CD14-positive monocyte (primary cell): ENCODE results near the gene LRRC4C. TPM values are rescaled to one million over a fixed set of nuclear protein-coding genes. Genes with fewer than 3 reads are reported as not detected.

Source experiments
- DNase-seq, 3 donors: peaks; one replicate each; pipeline ENCODE4 v3.0.0-alpha.2; 2011 to 2022
- H2AFZ ChIP-seq: 2 replicates; pipeline ENCODE4 v1.6.0; 2012; ENCODE audit warnings: mild to moderate bottlenecking, low read depth, low read length, inconsistent platforms; ENCODE audit not compliant: insufficient read depth, poor library complexity, severe bottlenecking
- H3K27ac ChIP-seq, 2 donors: 1 replicate in 1 of 2; 2 replicates in 1 of 2; pipeline ENCODE4 v1.5.1; 2012 to 2013; ENCODE audit warnings: low read length in 2 of 2, control low read depth in 1 of 2, inconsistent platforms in 1 of 2, low read depth in 1 of 2, mild to moderate bottlenecking in 1 of 2
- H3K27me3 ChIP-seq, 2 donors: one replicate each; pipeline versions ENCODE4 v1.6.0 to v1.6.1; 2011 to 2013; ENCODE audit warnings: low read length in 2 of 2; ENCODE audit not compliant: control insufficient read depth in 2 of 2, insufficient read depth in 2 of 2
- H3K36me3 ChIP-seq, 2 donors: replicated peaks in 1 of 2; 1 replicate in 1 of 2; 2 replicates in 1 of 2; pipeline versions ENCODE4 v1.5.1 to v1.6.1; 2012 to 2013; ENCODE audit warnings: low read length in 2 of 2, control low read depth in 1 of 2, inconsistent platforms in 1 of 2, mild to moderate bottlenecking in 1 of 2; ENCODE audit not compliant: insufficient read depth in 2 of 2, control insufficient read depth in 1 of 2
- H3K4me1 ChIP-seq, 2 donors: 1 replicate in 1 of 2; 2 replicates in 1 of 2; pipeline versions ENCODE4 v1.5.1 to v1.6.1; 2012 to 2013; ENCODE audit warnings: low read length in 2 of 2, control low read depth in 1 of 2, inconsistent platforms in 1 of 2, mild to moderate bottlenecking in 1 of 2, moderate library complexity in 1 of 2; ENCODE audit not compliant: insufficient read depth in 2 of 2, control insufficient read depth in 1 of 2
- H3K4me2 ChIP-seq: replicated peaks from 2 replicates; pipeline ENCODE3; 2012; ENCODE audit warnings: low read length, moderate library complexity, mild to moderate bottlenecking; ENCODE audit not compliant: poor library complexity, severe bottlenecking; ENCODE audit errors: extremely low read depth
- H3K4me3 ChIP-seq, 3 experiments: fragments of 200-600 bp in 1 of 3; sonication (generic) in 1 of 3; replicated peaks in 1 of 3; 1 replicate in 2 of 3; 2 replicates in 1 of 3; pipeline ENCODE4 v1.5.1; 2011 to 2013; ENCODE audit warnings: low read length in 3 of 3, mild to moderate bottlenecking in 3 of 3, control low read depth in 2 of 3, low read depth in 2 of 3, inconsistent platforms in 1 of 3, moderate library complexity in 1 of 3
- H3K79me2 ChIP-seq: 2 replicates; pipeline ENCODE4 v1.6.0; 2012; ENCODE audit warnings: mild to moderate bottlenecking, control low read depth, inconsistent platforms, low read length, moderate library complexity; ENCODE audit not compliant: insufficient read depth
- H3K9ac ChIP-seq: 2 replicates; pipeline ENCODE4 v1.6.0; 2017; ENCODE audit warnings: low read length, mild to moderate bottlenecking; ENCODE audit not compliant: insufficient read depth, poor library complexity, severe bottlenecking
- H3K9me3 ChIP-seq, 2 donors: replicated peaks in 1 of 2; 1 replicate in 1 of 2; 2 replicates in 1 of 2; pipeline versions ENCODE4 v1.5.1 to v1.6.1; 2012 to 2013; ENCODE audit warnings: low read length in 2 of 2, control low read depth in 1 of 2; ENCODE audit not compliant: control insufficient read depth in 1 of 2, insufficient read depth in 1 of 2
- H4K20me1 ChIP-seq: 2 replicates; pipeline ENCODE4 v1.6.0; 2012; ENCODE audit warnings: mild to moderate bottlenecking, low read length, control low read depth, moderate library complexity; ENCODE audit not compliant: insufficient read depth
- H3K27ac Mint-ChIP-seq, 7 donors: one replicate each; pipeline ENCODE4 v1.8.0; 2020; ENCODE audit warnings: mild to moderate bottlenecking in 7 of 7, mixed read lengths in 7 of 7, moderate library complexity in 6 of 7, inconsistent platforms in 2 of 7
- H3K27me3 Mint-ChIP-seq, 3 donors: one replicate each; pipeline ENCODE4 v1.8.0; 2021 to 2022; ENCODE audit warnings: low read depth in 3 of 3, mild to moderate bottlenecking in 3 of 3, mixed read lengths in 3 of 3, moderate library complexity in 3 of 3, inconsistent platforms in 1 of 3
- H3K36me3 Mint-ChIP-seq, 2 donors: one replicate each; pipeline ENCODE4 v1.8.0; 2020; ENCODE audit warnings: mixed read lengths in 2 of 2, inconsistent platforms in 1 of 2, mild to moderate bottlenecking in 1 of 2
- H3K4me1 Mint-ChIP-seq: one replicate; pipeline ENCODE4 v1.8.0; 2020; ENCODE audit warnings: mild to moderate bottlenecking, mixed read lengths
- H3K4me3 Mint-ChIP-seq, 2 donors: one replicate each; pipeline ENCODE4 v1.8.0; 2020; ENCODE audit warnings: mild to moderate bottlenecking in 2 of 2, mixed read lengths in 2 of 2, moderate library complexity in 1 of 2
- H3K9me3 Mint-ChIP-seq, 7 donors: one replicate each; pipeline ENCODE4 v1.8.0; 2020 to 2022; ENCODE audit warnings: mixed read lengths in 7 of 7, mild to moderate bottlenecking in 6 of 7, moderate library complexity in 6 of 7, inconsistent platforms in 2 of 7
- CTCF ChIP-seq: fragments of 200-600 bp; IDR thresholded peaks from one replicate; pipeline ENCODE4 v1.8.0; 2022; ENCODE audit warnings: antibody characterized with exemption, mild to moderate bottlenecking
- WGBS: methylation state at CpG from one replicate; pipeline ENCODE4 v1.1.5; 2013; ENCODE audit warnings: missing lambda C conversion rate; ENCODE audit not compliant: insufficient coverage; 5-methylcytosine and 5-hydroxymethylcytosine counted together
- intact Hi-C, 2 donors: fragments of 100-400 bp; cut with micrococcal nuclease; formaldehyde crosslinking; loops; one replicate each; pipeline versions ENCODE4 v1.15.0 to v1.15.1; 2023
- polyA plus RNA-seq, 3 donors: library from polyadenylated mRNA; depleted of rRNA in 1 of 3; unstranded in 2 of 3; stranded (reverse) in 1 of 3; fragments of 300-500 nt in 2 of 3; fragments of >200 nt in 1 of 3; fragmentation: Illumina TruSeq in 2 of 3; gene quantifications; 1 replicate in 2 of 3; 2 replicates in 1 of 3; pipeline ENCODE4 v1.2.3, GENCODE V29; 2012 to 2021

LRRC4C gene
- polyA plus RNA-seq, 3 donors, result not detected

GRCh38 chr11:41316751-41317150 is 142.7 kb downstream of the LRRC4C start:
- H3K27me3 ChIP-seq, result no peaks in the 10 kb centered on the region

GRCh38 chr11:41313226-41313625 is 146.2 kb downstream of the LRRC4C start:
- no peak for DNase-seq
- Histone ChIP-seq H3K4me2 (no peak overlapping the region), H3K79me2 (no peaks in the 10 kb centered on the region), H3K27ac (no peak overlapping the region), H3K4me3 (no peak overlapping the region), H3K9ac (no peak overlapping the region), H3K36me3 (no peaks in the 10 kb centered on the region), H3K4me1 (no peaks in the 10 kb centered on the region), H2AFZ (no peak overlapping the region), H3K9me3 (no peaks in the 10 kb centered on the region), H4K20me1 (no peaks in the 10 kb centered on the region), H3K27me3 (no peaks in the 10 kb centered on the region)
- no peak overlapping the region for H3K4me3 Mint-ChIP-seq
- no peaks in the 10 kb centered on the region for H3K4me1 Mint-ChIP-seq
- intact Hi-C loops, result no loop called here
- no CpG with 5 or more reads among the region's 1 CpG for WGBS
- H3K36me3 Mint-ChIP-seq, result no peaks in the 10 kb centered on the region
- no peak overlapping the region for H3K27ac Mint-ChIP-seq
- H3K9me3 Mint-ChIP-seq, result peaks cover 0 to 9% (median 2%) of the 10 kb centered on the region in 7 donors
- H3K27me3 Mint-ChIP-seq, result no peaks in the 10 kb centered on the region
- no peak for TF ChIP-seq CTCF

More at GRCh38 chr11:41316751-41317150, 142.7 kb downstream of the LRRC4C start:
- H3K4me2 ChIP-seq, result no peak overlapping the region
- H3K27ac ChIP-seq, result no peak overlapping the region
- peaks cover 0 to 9% (median 0%) of the 10 kb centered on the region in 7 donors for H3K9me3 Mint-ChIP-seq
- DNase-seq, result no peak
- no peaks in the 10 kb centered on the region for H3K27me3 Mint-ChIP-seq
- WGBS, result 80% methylated on average over 1 of the region's 2 CpGs
- H4K20me1 ChIP-seq, result no peaks in the 10 kb centered on the region
- H3K4me1 Mint-ChIP-seq, result no peaks in the 10 kb centered on the region
- H3K9ac ChIP-seq, result no peak overlapping the region
- H3K4me1 ChIP-seq, result no peaks in the 10 kb centered on the region
- TF ChIP-seq CTCF, result no peak
- H3K4me3 ChIP-seq, result no peak overlapping the region
- no peak overlapping the region for H3K27ac Mint-ChIP-seq
- intact Hi-C loops, result no loop called here
- no peaks in the 10 kb centered on the region for H3K9me3 ChIP-seq
- no peak overlapping the region for H3K4me3 Mint-ChIP-seq
- no peak overlapping the region for H2AFZ ChIP-seq
- no peaks in the 10 kb centered on the region for H3K36me3 ChIP-seq
- H3K36me3 Mint-ChIP-seq, result no peaks in the 10 kb centered on the region
- no peaks in the 10 kb centered on the region for H3K79me2 ChIP-seq
